ENCODE data around the gene UXT.
"Not testable (repeated sequence)": the region's sequence is repeated elsewhere in the genome, so short reads cannot be mapped to it uniquely, and the experiment has no call there.

Gene UXT

DNA sequence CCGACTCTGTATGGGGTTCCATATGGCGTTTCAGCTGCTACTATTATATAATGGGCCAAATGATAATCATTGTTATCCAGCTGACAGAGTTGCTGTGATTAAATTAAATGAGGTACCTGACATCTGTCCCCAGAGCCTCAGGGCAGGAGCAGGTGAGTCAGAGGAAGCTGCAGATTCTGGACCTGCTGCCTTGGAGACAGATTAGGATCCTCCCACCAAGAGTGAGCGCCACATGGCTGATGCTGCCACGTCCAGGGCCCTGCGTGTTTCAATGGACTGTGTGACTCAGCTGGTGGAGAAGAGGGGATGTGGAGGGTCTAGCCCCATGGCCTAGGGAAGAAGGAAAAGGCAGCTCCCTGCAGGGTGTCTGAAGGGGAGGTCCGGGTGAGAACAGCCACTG, 28.3 kb upstream of the UXT start:
- H3K4me3 ChIP-seq (ENCODE audit: low read depth, low read length): no peak overlapping the region
- in situ Hi-C loops (cut with HindIII; ENCODE audit: low sequenced_read_pairs): no loop called here
- TF ChIP-seq, protein P1, sequence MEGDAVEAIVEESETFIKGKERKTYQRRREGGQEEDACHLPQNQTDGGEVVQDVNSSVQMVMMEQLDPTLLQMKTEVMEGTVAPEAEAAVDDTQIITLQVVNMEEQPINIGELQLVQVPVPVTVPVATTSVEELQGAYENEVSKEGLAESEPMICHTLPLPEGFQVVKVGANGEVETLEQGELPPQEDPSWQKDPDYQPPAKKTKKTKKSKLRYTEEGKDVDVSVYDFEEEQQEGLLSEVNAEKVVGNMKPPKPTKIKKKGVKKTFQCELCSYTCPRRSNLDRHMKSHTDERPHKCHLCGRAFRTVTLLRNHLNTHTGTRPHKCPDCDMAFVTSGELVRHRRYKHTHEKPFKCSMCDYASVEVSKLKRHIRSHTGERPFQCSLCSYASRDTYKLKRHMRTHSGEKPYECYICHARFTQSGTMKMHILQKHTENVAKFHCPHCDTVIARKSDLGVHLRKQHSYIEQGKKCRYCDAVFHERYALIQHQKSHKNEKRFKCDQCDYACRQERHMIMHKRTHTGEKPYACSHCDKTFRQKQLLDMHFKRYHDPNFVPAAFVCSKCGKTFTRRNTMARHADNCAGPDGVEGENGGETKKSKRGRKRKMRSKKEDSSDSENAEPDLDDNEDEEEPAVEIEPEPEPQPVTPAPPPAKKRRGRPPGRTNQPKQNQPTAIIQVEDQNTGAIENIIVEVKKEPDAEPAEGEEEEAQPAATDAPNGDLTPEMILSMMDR (IDR thresholded peaks at IDR 0.05; ENCODE audit: low read depth, low read length): no peak
- DNase-seq (ENCODE audit: low read depth, low spot score): no peak

DNA sequence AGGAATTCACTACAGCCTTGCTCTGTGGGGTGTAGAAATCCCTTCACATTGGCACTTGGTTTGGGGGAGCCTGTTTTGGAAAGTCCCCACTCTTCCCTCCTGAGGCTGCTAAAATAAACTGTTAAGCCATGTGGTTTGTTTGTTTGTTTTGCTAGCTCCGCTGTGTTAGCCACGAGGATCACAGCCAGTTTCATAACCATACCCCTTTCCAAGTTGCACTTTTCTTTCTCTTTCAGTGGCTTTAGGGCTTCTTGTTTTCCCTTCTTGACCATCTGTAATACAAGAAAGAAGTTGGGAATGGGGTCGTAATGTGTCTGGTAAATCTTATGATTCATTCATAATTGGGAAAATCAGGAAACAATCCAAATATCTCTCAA, 24.8 kb upstream of the UXT start:
- in situ Hi-C loops (cut with HindIII; ENCODE audit: low sequenced_read_pairs): no loop called here
- H3K4me3 ChIP-seq (ENCODE audit: low read depth, low read length): no peak overlapping the region
- no peak for DNase-seq (ENCODE audit: low read depth, low spot score)
- TF ChIP-seq, protein P1 (IDR thresholded peaks at IDR 0.05; ENCODE audit: low read depth, low read length): no peak

DNA sequence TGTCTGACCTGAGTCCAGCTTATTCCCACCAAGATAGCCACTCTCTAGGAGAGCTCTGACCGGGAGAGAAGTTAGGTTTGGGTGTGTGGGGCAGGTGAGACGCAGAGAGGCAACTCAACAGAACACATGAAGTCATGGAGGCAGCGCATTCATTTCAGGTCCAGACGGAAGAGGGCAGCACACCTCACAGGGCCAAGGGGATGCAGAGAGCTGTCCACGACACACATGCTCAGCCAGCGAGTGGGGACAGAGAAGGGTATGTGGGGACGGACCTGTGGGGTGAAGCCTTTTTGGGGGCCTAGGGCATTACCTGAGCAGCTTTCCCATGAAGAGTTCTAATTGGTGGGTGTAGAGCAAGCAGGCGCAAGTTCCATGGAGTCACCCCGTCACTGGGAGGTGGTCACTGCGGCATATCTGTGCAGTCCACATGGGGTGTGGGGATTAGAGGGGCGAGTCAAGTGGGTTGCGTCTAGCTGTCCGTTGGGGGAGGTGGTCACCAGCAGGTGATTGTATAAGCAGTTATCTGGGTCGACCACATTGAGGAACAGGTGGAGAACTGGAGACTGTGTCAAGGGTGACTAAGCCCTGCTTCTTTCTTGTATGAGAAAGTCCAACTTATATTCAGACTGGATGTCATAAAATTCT, 24.3 kb upstream of the UXT start:
- H3K4me3 ChIP-seq (ENCODE audit: low read depth, low read length): no peak overlapping the region
- in situ Hi-C loops (cut with HindIII; ENCODE audit: low sequenced_read_pairs): no loop called here
- no peak for DNase-seq (ENCODE audit: low read depth, low spot score)
- TF ChIP-seq, protein P1 (IDR thresholded peaks at IDR 0.05; ENCODE audit: low read depth, low read length): no peak

DNA sequence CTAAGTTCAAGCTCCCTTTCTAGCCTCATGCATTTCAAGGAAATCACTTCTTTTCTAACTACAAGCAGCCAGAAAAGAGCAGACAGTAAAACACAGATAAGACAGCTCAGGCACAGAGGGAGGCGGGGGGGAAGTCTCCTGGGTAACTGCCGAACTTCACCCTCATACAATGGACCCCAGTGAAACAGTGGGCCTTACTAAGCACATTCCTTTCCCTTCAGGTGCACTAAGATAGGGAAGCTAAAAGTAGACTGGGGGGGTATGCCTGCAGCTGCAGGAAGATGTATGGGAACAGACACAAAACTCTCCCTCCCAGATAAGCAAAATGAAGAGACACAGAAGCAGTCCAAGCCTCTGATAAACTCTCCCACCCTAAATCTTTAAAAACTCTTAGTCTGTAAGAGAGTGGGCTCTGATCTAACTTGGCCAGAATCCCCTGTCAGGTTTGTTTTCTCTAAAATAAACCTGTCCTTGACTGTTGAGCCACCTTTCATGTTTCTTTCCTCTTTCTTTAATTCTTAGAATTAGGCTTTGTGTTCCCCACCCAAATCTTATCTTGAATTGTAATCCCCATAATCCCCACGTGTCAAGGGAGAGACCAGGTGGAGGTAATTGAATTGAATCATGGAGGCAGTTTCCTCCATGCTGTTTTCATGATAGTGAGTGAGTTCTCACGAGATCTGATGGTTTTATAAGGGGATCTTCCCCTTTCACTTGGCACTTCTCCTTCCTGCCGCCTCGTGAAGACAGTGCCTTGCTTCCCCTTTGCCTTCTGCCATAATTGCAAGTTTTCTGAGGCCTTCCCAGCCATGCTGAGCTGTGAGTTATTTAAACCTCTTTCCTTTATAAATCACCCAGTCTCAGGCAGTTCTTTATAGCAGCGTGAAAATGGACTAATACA, 17.2 kb upstream of the UXT start:
- in situ Hi-C loops (cut with HindIII; ENCODE audit: low sequenced_read_pairs); DNase-seq (ENCODE audit: low read depth, low spot score); H3K4me3 ChIP-seq (ENCODE audit: low read depth, low read length): not testable (repeated sequence)

DNA sequence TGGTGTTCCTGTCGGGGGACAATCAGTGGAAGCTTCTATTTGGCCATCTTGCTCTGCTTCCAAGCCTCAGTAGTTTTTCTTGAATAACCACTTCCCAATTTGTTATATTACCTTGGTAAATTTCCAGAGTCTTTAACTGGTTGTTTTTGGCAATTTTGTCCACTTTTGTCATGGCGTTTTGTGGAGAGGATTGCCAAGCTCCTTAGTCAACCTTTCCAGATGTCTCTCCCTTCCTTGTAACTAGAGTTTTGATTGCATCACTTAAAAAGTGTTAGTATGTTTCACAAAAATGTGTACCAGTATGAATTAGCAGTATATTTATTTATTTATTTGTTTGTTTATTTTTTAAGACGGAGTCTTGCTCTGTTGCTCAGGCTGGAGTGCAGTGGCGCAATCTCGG, 15.8 kb upstream of the UXT start:
- in situ Hi-C loops (cut with HindIII; ENCODE audit: low sequenced_read_pairs): no loop called here
- no peak for DNase-seq (ENCODE audit: low read depth, low spot score)
- no peak overlapping the region for H3K4me3 ChIP-seq (ENCODE audit: low read depth, low read length)
- TF ChIP-seq, protein P1 (IDR thresholded peaks at IDR 0.05; ENCODE audit: low read depth, low read length): no peak

DNA sequence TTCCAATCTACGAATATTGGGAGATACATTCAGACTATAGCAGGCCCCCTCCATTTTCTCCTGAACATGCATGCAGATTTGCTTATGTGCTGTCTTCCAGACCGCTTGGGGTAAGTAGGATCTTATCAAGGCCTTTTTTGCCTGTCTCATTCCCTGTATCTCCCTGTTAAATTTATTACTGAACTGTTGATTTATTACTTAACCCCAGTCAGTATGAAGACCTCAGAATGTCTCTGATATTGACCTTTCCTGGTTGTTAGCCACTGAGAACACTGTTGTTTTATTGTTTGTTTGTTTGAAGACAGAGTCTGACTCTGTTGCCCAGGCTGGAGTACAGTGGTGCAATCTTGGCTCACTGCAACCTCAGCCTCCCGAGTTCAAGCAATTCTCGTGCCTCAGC, 6.8 kb upstream of the UXT start:
- DNase-seq (ENCODE audit: low read depth, low spot score); H3K4me3 ChIP-seq (ENCODE audit: low read depth, low read length); in situ Hi-C loops (cut with HindIII; ENCODE audit: low sequenced_read_pairs): not testable (repeated sequence)

DNA sequence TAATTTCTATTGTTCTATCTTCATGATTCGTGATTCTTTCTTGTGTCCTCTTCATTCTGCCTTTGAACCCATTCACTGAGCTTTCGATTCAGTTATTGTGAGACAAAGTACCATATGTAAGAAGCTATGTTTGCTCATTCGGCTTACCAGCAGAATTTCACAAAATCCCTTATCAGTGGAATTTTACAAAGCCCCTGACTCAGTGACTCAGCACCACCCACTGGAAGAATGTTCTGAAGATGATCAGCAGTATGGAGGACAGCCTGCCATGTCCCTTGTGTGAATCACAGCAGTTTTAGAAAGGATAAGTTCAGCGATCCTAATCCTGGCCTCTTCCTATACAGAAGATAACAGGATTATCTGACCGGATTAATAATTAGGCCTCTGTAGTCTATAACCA, 5.8 kb upstream of the UXT start:
- in situ Hi-C loops (cut with HindIII; ENCODE audit: low sequenced_read_pairs): no loop called here
- no peak for DNase-seq (ENCODE audit: low read depth, low spot score)

More for the DNA sequence above, 5.8 kb upstream of the UXT start:
- no peak overlapping the region for H3K4me3 ChIP-seq (ENCODE audit: low read depth, low read length)
- TF ChIP-seq, protein P1 (IDR thresholded peaks at IDR 0.05; ENCODE audit: low read depth, low read length): no peak

All from astrocyte of the spinal cord (primary cell).